HFFc6 (cell line): ENCODE data around the gene CHCT1. TPM values are rescaled to one million over a fixed set of nuclear protein-coding genes. Genes with fewer than 3 reads are reported as not detected.

ENCODE experiments used
- DNase-seq: peaks from one replicate; pipeline ENCODE4 v3.0.0-alpha.2; 2018
- H3K27ac Mint-ChIP-seq: 2 replicates; pipeline ENCODE4 v1.8.0; 2020; ENCODE audit warnings: mild to moderate bottlenecking, mixed read lengths
- H3K27me3 Mint-ChIP-seq: 2 replicates; pipeline ENCODE4 v1.8.0; 2021; ENCODE audit warnings: mild to moderate bottlenecking, moderate library complexity, mixed read lengths; ENCODE audit not compliant: insufficient read depth
- H3K36me3 Mint-ChIP-seq: 2 replicates; pipeline ENCODE4 v1.8.0; 2021; ENCODE audit warnings: low read depth, mixed read lengths
- H3K4me1 Mint-ChIP-seq: 2 replicates; pipeline ENCODE4 v1.8.0; 2020; ENCODE audit warnings: low read depth, mixed read lengths
- H3K4me3 Mint-ChIP-seq: 2 replicates; pipeline ENCODE4 v1.8.0; 2020; ENCODE audit warnings: mild to moderate bottlenecking, moderate library complexity, mixed read lengths
- H3K9me3 Mint-ChIP-seq: 2 replicates; pipeline ENCODE4 v1.8.0; 2020; ENCODE audit warnings: mild to moderate bottlenecking, mixed read lengths
- total RNA-seq, 6 experiments: library from RNA; stranded (reverse); fragmentation: NEBNext Ultra II Directional; extraction: Animal tissue kit (Norgen Biotek cat#: 25700); gene quantifications; 2 replicates in 1 of 6; 3 replicates in 5 of 6; pipeline ENCODE4 v1.2.3, GENCODE V29; 2021
- TF ChIP-seq, protein P1 (sequence below): fragments of 200-600 bp; sonication (generic); IDR thresholded peaks from 2 replicates; pipeline ENCODE4 v1.5.0; 2021; ENCODE audit warnings: antibody characterized with exemption, mild to moderate bottlenecking

The CHCT1 gene
- total RNA-seq, 6 experiments from 2014 or later: not detected

GRCh38 chr17:60391471-60392041 lies 30.7 kb upstream of the CHCT1 start:
- H3K4me3 Mint-ChIP-seq: peak overlapping the region; percentile 91
- H3K9me3 Mint-ChIP-seq: no peaks in the 10 kb centered on the region
- no peaks in the 10 kb centered on the region for H3K36me3 Mint-ChIP-seq
- H3K27ac Mint-ChIP-seq: peak overlapping the region; percentile 99
- peaks cover 39% of the 10 kb centered on the region for H3K4me1 Mint-ChIP-seq
- no peaks in the 10 kb centered on the region; the same call in 1 of the 2 replicates for H3K27me3 Mint-ChIP-seq
- peak; percentile 16 for DNase-seq
- TF ChIP-seq, protein P1, sequence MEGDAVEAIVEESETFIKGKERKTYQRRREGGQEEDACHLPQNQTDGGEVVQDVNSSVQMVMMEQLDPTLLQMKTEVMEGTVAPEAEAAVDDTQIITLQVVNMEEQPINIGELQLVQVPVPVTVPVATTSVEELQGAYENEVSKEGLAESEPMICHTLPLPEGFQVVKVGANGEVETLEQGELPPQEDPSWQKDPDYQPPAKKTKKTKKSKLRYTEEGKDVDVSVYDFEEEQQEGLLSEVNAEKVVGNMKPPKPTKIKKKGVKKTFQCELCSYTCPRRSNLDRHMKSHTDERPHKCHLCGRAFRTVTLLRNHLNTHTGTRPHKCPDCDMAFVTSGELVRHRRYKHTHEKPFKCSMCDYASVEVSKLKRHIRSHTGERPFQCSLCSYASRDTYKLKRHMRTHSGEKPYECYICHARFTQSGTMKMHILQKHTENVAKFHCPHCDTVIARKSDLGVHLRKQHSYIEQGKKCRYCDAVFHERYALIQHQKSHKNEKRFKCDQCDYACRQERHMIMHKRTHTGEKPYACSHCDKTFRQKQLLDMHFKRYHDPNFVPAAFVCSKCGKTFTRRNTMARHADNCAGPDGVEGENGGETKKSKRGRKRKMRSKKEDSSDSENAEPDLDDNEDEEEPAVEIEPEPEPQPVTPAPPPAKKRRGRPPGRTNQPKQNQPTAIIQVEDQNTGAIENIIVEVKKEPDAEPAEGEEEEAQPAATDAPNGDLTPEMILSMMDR: no peak

GRCh38 chr17:60392042-60392844 lies 30.0 kb upstream of the CHCT1 start, which contains the start of gene USP32:
Gene USP32 (minus strand): TSS chr17:60392133. CDS start chr17:60391939, 194 bp downstream.
- DNase-seq: peak; percentile 97
- TF ChIP-seq, protein P1: peak; percentile 60
- H3K4me1 Mint-ChIP-seq: peaks cover 33% of the 10 kb centered on the region
- H3K27ac Mint-ChIP-seq: peak within 1 kb of the TSS; percentile 99
- no peaks in the 10 kb centered on the region for H3K9me3 Mint-ChIP-seq
- H3K4me3 Mint-ChIP-seq: peak within 1 kb of the TSS; percentile 91
- H3K36me3 Mint-ChIP-seq: no peaks in the 10 kb centered on the region
- no peaks in the 10 kb centered on the region; the same call in 1 of the 2 replicates for H3K27me3 Mint-ChIP-seq

DNA sequence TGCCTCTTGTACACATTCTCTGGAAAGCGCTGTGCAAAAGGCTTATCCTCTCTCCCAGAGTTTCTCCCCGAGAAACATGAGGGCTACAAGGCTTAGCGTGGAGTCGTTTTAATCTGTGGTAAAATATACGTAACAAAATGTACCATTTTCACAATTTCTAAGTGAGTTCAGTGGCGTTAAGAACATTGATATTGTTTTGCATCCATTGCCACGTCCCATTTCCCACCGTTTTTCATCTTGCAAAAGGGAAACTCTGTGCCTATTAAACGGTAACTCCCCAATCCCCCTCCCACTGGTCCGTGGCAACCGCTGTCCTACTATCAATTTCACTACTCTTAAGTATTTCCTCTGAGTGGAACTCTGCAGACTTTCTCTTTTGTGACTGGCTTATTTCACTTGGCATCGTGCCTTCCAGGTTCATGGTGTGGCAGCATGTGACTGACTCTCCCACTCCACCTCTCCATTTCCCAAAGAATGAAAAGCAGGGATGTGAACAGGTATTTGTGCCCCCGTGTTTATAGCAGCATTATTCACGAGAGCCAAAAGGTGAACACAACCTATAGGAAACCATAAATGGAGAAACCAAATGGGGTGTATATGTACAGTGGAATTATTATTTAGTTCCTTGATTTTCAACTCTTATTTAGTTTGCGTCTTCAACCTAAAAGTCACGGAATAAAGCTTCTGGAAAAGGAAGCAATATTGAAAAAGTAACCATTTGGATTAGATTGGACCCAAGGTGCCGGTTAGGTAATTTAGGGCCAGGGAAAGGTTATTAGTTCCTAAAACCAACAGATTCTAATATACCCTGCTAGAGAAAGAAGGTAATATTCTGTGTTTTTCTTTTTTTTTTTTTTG lies 29.2 kb upstream of the CHCT1 start:
- TF ChIP-seq, protein P1: no peak

DNA sequence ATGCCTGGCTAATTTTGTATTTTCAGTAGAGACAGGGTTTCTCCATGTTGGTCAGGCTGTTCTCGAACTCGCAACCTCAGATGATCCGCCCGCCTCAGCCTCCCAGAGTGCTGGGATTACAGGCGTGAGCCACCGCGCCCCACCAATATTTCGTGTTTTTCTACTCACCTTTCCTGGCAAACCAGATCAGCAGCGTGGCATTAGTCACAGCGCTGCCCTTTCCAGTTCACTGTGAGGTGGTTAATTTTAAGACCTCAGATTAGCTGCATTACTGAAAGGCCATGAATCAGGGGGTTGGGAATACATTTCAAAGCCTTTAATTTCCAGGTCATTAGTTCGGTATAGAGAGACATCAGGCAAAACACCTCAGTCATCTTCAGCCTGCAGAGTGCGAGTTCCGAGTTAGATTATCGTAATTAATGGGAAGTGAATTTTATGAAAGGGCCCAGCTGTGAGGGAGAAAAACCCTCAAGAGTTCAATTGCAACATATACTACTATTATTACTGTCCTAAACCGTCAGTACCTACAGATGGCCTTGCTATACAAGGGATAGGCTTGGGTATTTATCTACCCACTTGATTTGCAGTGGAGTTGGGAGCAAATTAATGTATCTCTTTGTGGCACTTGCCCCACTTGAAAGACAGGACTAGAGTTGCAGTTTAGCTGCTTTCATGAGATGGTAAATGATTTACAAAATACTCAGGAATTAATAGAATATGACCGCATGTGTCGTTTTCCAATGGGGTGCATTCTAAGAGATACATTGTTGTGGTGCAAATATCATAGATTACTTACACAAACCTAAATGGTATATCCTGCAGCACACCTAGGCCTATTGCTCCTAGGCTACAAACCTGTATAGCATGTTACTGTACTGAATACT lies 28.2 kb upstream of the CHCT1 start:
- Mint-ChIP-seq H3K4me3 (no peak overlapping the region), H3K36me3 (no peaks in the 10 kb centered on the region), H3K4me1 (peaks cover 19% of the 10 kb centered on the region), H3K27me3 (no peaks in the 10 kb centered on the region; the same call in 1 of the 2 replicates), H3K27ac (no peak overlapping the region), H3K9me3 (no peaks in the 10 kb centered on the region)
- DNase-seq: no peak
- TF ChIP-seq, protein P1: no peak

More for the DNA sequence above, 29.2 kb upstream of the CHCT1 start:
- Mint-ChIP-seq H3K36me3 (no peaks in the 10 kb centered on the region), H3K9me3 (no peaks in the 10 kb centered on the region), H3K4me1 (peaks cover 29% of the 10 kb centered on the region), H3K4me3 (peak overlapping the region; percentile 91), H3K27me3 (no peaks in the 10 kb centered on the region; the same call in 1 of the 2 replicates), H3K27ac (peak overlapping the region; percentile 99)
- peak; percentile 18 for DNase-seq
